K562 treated with DMSO at 1 percent for 48 hours (cell line): ENCODE results near the gene TMEM144. TPM values are rescaled to one million over a fixed set of nuclear protein-coding genes. Genes with fewer than 3 reads are reported as not detected.

Experiments
- total RNA-seq: library from RNA; unstranded; fragments of 300-600 nt; gene quantifications from 2 replicates; pipeline ENCODE4 v1.2.3, GENCODE V29; 2022; ENCODE audit warnings: low replicate concordance; ENCODE audit errors: extremely low read depth

The TMEM144 gene
- total RNA-seq: not detected in 2 replicates

GRCh38 chr4:158209825-158210807, at the start of gene TMEM144:
Gene TMEM144, plus strand, starts transcription at chr4:158210486. Its CDS starts 2,182 bp downstream, at chr4:158212668.

GRCh38 chr4:158172261-158173258, 37.7 kb upstream of the TMEM144 start, which contains the start of gene GASK1B:
Gene GASK1B, minus strand, starts transcription at chr4:158173025. Its CDS starts 1,650 bp downstream, at chr4:158171375.

Other genes starting within 250 kb of the TMEM144 start
- gene GASK1B, start 37.5 kb upstream of the TMEM144 start, total RNA-seq: not detected in 2 replicates